SIG-M5 treated with dmso at 0.1 percent for 504 hours (cell line): ENCODE results near the gene RAPGEF1.
"Not testable (repeated sequence)": the region's sequence is repeated elsewhere in the genome, so short reads cannot be mapped to it uniquely, and the experiment has no call there.

Source experiments
- DNase-seq: peaks from one replicate; lab custom pipeline; 2025; ENCODE audit not compliant: unreplicated experiment; lab: John Stamatoyannopoulos, UW

Gene RAPGEF1

DNA sequence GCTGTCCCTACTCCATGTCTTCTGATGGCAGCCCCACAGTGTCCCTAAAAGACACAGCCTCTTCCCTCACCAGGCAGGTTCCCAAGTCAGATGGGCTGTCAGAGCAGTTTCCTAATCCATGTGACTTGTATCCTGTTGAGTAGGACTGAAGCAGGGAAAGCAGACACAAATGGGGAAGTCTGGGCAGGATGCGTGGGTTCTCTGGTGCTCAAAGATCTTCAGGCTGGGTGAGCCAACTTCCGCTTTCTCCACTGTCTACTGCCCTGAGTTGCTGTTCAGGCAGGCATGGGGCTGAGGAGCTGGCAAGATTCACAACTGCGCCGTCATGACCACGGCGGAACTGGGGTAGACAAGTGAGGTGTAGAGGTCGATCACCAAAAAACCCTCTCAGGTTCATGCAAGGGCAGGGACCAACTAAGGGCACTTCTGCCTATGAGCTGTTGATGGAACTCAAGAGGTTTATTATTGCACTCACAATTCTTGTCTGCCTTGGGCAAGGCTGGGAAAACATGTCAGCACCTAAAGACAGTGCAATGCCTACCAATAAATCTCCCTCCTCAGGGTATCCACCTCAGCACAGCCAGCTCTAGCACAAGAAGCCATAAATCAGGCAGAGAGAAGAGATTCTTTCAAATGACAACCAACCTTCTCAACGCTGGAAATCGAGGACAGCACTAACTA is 83.4 kb downstream of the RAPGEF1 start:
- DNase-seq = peak; percentile 99

- not testable (repeated sequence) for DNase-seq
Observed at GRCh38 chr9:131654369-131654768, 85.5 kb downstream of the RAPGEF1 start.

- peak; percentile 73 for DNase-seq
Observed at GRCh38 chr9:131651599-131651998, 88.3 kb downstream of the RAPGEF1 start.

- no peak for DNase-seq
Observed at GRCh38 chr9:131651160-131651559, 88.7 kb downstream of the RAPGEF1 start.

DNA sequence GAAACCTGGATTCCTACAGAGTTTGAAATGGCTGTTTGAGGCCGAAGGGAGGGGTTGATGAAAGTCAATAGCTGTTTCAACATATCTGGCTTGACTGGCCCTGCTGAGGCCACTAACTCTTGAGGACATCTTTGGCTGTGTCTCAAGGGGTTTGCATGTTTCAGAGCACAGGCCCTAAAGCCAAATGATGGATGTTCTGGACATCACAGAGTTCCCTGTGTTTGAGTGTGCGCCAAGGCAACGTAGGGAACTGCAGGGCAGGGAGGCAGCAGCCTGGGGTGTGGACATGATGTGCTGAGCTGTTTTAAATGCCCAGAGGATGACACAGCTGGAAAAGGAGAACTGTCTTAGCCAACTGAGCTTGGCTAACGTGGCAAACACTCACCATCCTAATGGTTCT is 89.6 kb downstream of the RAPGEF1 start:
- DNase-seq = peak; percentile 18

GRCh38 chr9:131649646-131650045 is 90.2 kb downstream of the RAPGEF1 start:
- no peak for DNase-seq

DNA sequence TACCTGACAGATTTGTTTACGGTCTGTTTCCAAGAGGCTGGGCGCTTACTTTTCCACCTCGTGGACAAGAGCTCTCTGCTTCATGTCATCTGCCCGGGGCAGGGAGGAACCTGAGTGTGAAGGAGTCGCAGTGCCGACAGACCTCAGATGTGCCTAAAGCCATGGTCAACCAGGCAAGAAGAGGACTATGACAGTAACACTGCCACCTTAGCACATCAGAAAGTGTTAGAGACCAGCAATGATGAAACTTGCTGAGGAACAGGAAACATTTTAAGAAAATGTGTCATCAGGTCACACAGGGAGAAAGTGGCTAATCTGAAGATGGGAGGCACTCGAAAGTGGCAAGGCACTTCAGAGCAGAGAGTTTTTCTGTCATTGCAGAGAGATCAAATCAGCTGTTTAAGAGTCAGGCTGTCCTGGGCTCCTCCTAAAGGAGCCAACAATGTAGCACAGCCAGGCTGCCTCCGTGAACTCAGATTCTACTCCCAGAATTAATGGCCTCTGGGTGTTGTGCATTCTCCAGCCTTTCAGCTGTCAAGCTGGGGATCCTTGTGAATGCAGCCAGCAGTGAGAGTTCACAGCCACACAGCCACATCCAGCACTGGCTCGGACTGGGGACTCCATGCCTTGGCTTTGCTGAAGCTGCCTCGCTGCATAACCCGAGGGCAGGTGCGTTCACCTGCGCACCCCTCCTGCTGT is 94.6 kb downstream of the RAPGEF1 start:
- DNase-seq = no peak

DNA sequence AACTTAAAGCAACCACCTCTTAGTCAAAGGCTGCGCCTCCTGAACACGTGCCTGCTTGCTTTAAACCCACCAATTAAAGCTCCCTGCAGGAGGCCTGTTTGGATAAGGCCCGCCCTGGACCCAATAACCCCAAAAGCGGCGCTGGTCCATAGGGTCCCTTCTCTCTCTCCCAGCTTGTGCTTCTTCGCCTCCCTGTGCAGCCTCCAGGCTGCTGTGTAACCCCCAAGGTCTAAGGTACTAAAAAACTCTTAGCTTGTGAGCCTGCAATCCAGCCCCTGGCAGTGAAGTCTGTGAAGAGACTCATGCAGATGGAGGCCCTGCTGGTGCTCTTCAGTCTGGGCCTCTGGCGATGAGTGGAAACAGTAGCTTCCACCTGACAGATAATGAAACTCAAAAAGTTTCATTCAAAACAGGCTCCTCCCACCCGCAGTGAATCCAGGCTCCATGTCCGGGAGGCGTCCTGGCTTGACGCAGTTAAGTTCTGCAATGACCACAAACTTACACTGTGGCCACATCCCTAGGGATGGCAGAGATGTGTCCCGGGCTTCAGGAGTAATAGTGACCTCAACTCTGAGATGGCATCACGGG is 97.3 kb downstream of the RAPGEF1 start:
- DNase-seq = no peak

GRCh38 chr9:131641618-131642495 is 98.0 kb downstream of the RAPGEF1 start:
- no peak for DNase-seq

DNA sequence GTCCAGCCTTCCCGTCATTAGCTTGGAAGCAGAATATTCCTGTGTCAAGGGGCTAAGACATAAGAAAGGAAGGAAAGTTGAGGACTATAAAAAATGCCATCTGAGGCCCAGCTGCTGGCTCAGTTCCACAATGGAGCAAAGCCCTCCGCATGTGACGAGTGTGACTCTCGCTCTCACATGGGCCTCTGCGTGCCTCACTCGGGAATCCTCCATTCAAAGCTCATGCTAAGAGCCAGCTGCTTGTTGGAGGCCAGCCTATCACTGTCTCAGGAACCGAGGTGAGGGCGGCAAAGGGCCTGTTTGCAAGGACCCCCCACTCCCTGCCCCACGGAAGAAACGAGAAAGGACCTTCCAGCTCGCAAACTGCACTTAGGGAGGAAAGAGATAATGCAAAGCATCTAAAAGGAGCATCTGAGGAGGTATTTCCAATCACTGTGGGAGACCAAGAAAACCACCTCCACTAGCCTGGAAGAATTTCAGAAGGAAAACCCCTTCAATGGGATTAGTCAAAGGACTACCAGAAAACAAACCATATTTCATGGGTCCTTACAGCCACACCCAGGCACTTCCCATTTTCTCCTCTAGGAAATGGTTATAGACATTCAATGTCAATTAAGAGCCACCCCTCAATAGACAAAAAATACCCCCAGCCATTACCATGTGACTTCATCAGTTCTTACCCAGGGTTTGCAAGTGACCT is 99.3 kb downstream of the RAPGEF1 start:
- no peak for DNase-seq

DNA sequence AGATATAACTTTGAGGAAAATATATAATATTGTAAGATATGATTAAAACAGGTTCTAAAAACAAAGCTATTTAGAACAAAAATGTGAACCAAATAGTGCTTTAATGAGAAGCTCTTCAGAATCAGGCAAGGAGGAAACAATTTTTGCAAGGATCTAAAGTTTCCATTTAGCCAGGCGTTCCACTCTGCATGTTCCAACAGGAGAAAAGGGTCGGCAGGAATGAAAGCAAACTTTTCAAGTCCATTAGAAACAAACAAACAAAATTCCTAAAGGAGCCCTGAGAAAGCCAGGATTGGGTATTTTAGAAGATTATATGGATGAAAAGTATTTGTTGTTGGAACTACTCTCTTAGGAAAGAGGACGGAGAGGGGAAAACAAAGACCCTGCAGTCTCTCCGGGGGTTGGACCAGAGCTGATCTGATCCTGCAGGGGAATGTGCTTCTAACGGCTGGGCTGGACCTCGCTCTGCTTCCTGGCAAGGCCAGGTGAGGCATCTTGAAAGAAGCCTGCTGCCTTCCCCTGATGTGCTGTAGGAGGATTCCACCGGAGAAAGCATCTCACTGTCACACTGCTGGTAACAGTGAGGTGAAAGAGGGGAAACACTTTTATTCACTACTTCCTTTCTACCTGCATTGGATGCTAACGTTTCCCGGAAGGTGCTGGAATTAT is 100.0 kb downstream of the RAPGEF1 start:
- no peak for DNase-seq

DNA sequence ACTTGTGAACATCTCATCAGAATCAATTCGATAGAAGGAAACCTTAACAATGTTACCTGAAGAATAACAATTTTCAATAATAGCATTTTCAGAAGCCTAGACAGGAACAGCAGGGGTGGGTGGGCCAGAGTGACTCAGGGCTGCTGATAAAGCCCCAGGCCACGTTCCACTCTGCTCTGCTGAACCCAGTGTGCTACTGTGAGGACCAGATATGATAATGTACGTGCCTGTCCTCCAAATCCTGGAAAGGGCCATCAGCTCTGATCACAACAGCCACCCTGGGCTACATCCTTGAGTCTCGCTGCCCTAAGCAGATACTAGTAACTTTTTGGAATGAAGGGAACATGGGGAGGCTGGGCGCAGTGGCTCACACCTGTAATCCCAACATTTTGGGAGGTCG is 103.3 kb downstream of the RAPGEF1 start:
- DNase-seq = no peak

GRCh38 chr9:131635892-131636291 is 104.0 kb downstream of the RAPGEF1 start:
- DNase-seq = no peak

DNA sequence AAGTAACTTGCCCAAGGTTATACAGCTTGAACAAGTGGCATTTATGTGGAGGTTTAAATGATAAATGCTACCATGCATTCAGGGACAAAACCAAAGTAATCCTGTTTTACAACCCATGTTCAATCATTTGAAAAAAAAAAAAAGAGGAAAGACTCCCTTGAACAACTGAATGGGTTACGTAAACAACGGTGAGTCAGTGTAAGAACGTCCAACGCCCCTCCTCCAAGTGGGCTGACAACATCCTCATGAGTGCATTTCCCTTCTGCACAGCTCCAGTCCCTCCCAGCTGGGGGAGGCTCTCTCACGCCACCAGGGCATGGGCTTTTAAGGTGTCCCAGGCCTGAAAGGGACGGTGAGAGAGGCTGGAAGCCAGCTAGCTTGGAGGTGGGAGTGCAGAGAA is 104.6 kb downstream of the RAPGEF1 start:
- DNase-seq = peak; percentile 94

GRCh38 chr9:131633491-131634031 is 106.3 kb downstream of the RAPGEF1 start:
- DNase-seq = no peak

GRCh38 chr9:131631306-131631705 is 108.6 kb downstream of the RAPGEF1 start:
- DNase-seq = no peak

GRCh38 chr9:131630205-131630831 is 109.6 kb downstream of the RAPGEF1 start:
- no peak for DNase-seq

DNA sequence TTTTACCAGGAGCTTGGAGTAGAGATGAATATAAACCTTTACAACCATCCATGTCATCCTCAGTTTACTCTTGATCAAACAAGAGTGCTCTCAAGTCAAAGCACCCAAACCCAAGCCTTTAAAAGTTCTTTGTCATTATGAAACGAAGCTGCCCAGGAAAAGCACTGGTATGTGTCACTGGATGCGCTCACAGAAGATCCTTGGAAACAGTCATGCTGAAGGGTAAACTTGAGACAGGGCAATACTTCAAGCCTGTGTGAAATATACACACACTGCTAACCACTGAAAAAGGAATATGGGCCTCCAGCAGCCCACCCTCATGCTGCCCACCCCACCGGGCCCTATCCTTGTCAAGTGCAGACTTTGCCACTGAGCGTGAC is 110.1 kb downstream of the RAPGEF1 start:
- DNase-seq = no peak

GRCh38 chr9:131629226-131629500 is 110.7 kb downstream of the RAPGEF1 start:
- no peak for DNase-seq
